GM19328 (cell line): ENCODE results near the gene MCC.
A peak's percentile ranks its signal among the peaks of the same experiment; 100 is the strongest.

ENCODE experiments used
- ATAC-seq: cut with Tn5 transposase; IDR thresholded peaks from one replicate; pipeline ENCODE4 v1.9.1; 2021; ENCODE audit warnings: mild to moderate bottlenecking, moderate library complexity; ENCODE audit not compliant: unreplicated experiment

Gene MCC

GRCh38 chr5:113020461-113021273, 467.6 kb downstream of the MCC start:
- no peak for ATAC-seq

GRCh38 chr5:113017881-113018635, 470.2 kb downstream of the MCC start:
- no peak for ATAC-seq

- no peak for ATAC-seq
Measured at GRCh38 chr5:113005454-113005853, 482.8 kb downstream of the MCC start.

GRCh38 chr5:113003763-113004162, 484.5 kb downstream of the MCC start:
- ATAC-seq = no peak

- ATAC-seq = no peak
Measured at GRCh38 chr5:113002423-113002822, 485.8 kb downstream of the MCC start.

GRCh38 chr5:113000466-113000865, 487.8 kb downstream of the MCC start:
- no peak for ATAC-seq

- no peak for ATAC-seq
Measured at GRCh38 chr5:112998296-112998695, 490.0 kb downstream of the MCC start.

GRCh38 chr5:112996830-112997374, 491.4 kb downstream of the MCC start:
- ATAC-seq = no peak

- ATAC-seq = peak; percentile 86
Measured at GRCh38 chr5:112995764-112996618, 492.3 kb downstream of the MCC start.

- no peak for ATAC-seq
Measured at GRCh38 chr5:112986224-112986623, 502.0 kb downstream of the MCC start.

- ATAC-seq = no peak
Measured at GRCh38 chr5:112983363-112983762, 504.9 kb downstream of the MCC start.

GRCh38 chr5:112979723-112980122, 508.5 kb downstream of the MCC start:
- no peak for ATAC-seq

- ATAC-seq = no peak
Measured at GRCh38 chr5:112978836-112979235, 509.4 kb downstream of the MCC start.

GRCh38 chr5:112977440-112977861, 510.8 kb downstream of the MCC start:
- ATAC-seq = no peak

- peak; percentile 98 for ATAC-seq
Measured at GRCh38 chr5:112976432-112977309, 511.6 kb downstream of the MCC start, which contains the start of gene DCP2. DCP2 (plus strand) TSS chr5:112976798; CDS start chr5:112976934, 136 bp downstream.

GRCh38 chr5:112975721-112976431, 512.4 kb downstream of the MCC start:
- peak; percentile 6 for ATAC-seq

- no peak for ATAC-seq
Measured at GRCh38 chr5:112974901-112975300, 513.4 kb downstream of the MCC start.

- no peak for ATAC-seq
Measured at GRCh38 chr5:112973904-112974303, 514.3 kb downstream of the MCC start.

GRCh38 chr5:112973036-112973435, 515.2 kb downstream of the MCC start:
- ATAC-seq = no peak
